Endothelial cell of umbilical vein (primary cell): Measurements from ENCODE around the gene AFF1. TPM values are rescaled to one million over a fixed set of nuclear protein-coding genes. Genes with fewer than 3 reads are reported as not detected.

Experiments used
- BruUV-seq: library from RNA; stranded (reverse); fragments of 400-500 nt; replicated peaks from 2 replicates; lab custom pipeline; 2021; lab: Mats Ljungman, UMichigan
- CTCF ChIA-PET: fragments of 300-600, 350-600 bp; sonication (Branson Sonifier 250); formaldehyde crosslinking; loops from one replicate; lab custom pipeline; 2021; ENCODE audit warnings: antibody characterized with exemption, inconsistent platforms; lab: Charles Lee
- POLR2A ChIA-PET: fragments of 300-600, 350-600 bp; sonication (Branson Sonifier 250); formaldehyde crosslinking; loops from one replicate; lab custom pipeline; 2021; ENCODE audit warnings: antibody characterized with exemption, inconsistent platforms; lab: Charles Lee
- DNase-seq: peaks from one replicate; pipeline ENCODE4 v3.0.0-alpha.2; 2011; ENCODE audit warnings: low read depth, low spot score
- FAIRE-seq: peaks from 2 replicates; lab custom pipeline; 2011; peaks lifted over from hg19 to GRCh38; lab: Jason Lieb, UNC
- H2AFZ ChIP-seq: 2 replicates; pipeline ENCODE4 v1.6.0; 2012; ENCODE audit warnings: low read depth, low read length, control low read depth, inconsistent platforms
- H3K27ac ChIP-seq: 2 replicates; pipeline ENCODE4 v1.5.1; 2011; ENCODE audit warnings: low read depth, mild to moderate bottlenecking, control low read depth, low read length, moderate library complexity; ENCODE audit not compliant: insufficient read depth
- H3K27me3 ChIP-seq, 2 experiments: 2 replicates each; pipeline versions ENCODE4 v1.6.0 to v1.6.1; 2011; ENCODE audit warnings: low read length in 2 of 2, mixed read lengths in 1 of 2; ENCODE audit not compliant: control insufficient read depth in 2 of 2, insufficient read depth in 2 of 2
- H3K36me3 ChIP-seq, 2 experiments: 2 replicates in 1 of 2; 3 replicates in 1 of 2; pipeline ENCODE4 v1.5.1; 2011; ENCODE audit warnings: low read length in 2 of 2, mild to moderate bottlenecking in 1 of 2, moderate library complexity in 1 of 2; ENCODE audit not compliant: control insufficient read depth in 2 of 2, insufficient read depth in 2 of 2; ENCODE audit errors: extremely low read depth in 1 of 2
- H3K4me1 ChIP-seq: 3 replicates; pipeline ENCODE4 v1.5.1; 2011; ENCODE audit warnings: mild to moderate bottlenecking, low read length; ENCODE audit not compliant: control insufficient read depth, insufficient read depth; ENCODE audit errors: extremely low read depth
- H3K4me2 ChIP-seq: 2 replicates; pipeline ENCODE4 v1.6.1; 2011; ENCODE audit warnings: low read length, control low read depth, mixed read lengths; ENCODE audit not compliant: insufficient read depth
- H3K4me3 ChIP-seq, 3 experiments: fragments of 200-600 bp in 1 of 3; sonication (generic), shearing (Covaris generic) in 1 of 3; replicated peaks in 1 of 3; 2 replicates each; pipeline ENCODE4 v1.5.1; 2011 to 2016; ENCODE audit warnings: control low read depth in 3 of 3, low read length in 3 of 3, mild to moderate bottlenecking in 2 of 3, inconsistent platforms in 1 of 3, low read depth in 1 of 3, moderate library complexity in 1 of 3; ENCODE audit not compliant: insufficient read depth in 1 of 3
- H3K79me2 ChIP-seq: 2 replicates; pipeline ENCODE4 v1.6.0; 2012; ENCODE audit warnings: low read length, inconsistent platforms; ENCODE audit not compliant: control insufficient read depth, insufficient read depth
- H3K9ac ChIP-seq: replicated peaks from 2 replicates; pipeline ENCODE3; 2011; ENCODE audit warnings: low read length, control low read depth; ENCODE audit not compliant: insufficient read depth; ENCODE audit errors: extremely low read depth
- H3K9me1 ChIP-seq: replicated peaks from 3 replicates; pipeline ENCODE4 v1.6.0; 2011; ENCODE audit warnings: mild to moderate bottlenecking, low read length; ENCODE audit not compliant: control insufficient read depth, insufficient read depth; ENCODE audit errors: extremely low read depth
- H3K9me3 ChIP-seq: replicated peaks from 2 replicates; pipeline ENCODE4 v1.5.1; 2012; ENCODE audit warnings: low read length, inconsistent platforms; ENCODE audit not compliant: control insufficient read depth, insufficient read depth
- H4K20me1 ChIP-seq: replicated peaks from 2 replicates; pipeline ENCODE3; 2011; ENCODE audit warnings: mild to moderate bottlenecking, low read length; ENCODE audit not compliant: control insufficient read depth, insufficient read depth; ENCODE audit errors: extremely low read depth
- CTCF ChIP-seq, 2 donors: IDR thresholded peaks; 1 replicate in 1 of 2; 2 replicates in 1 of 2; pipeline ENCODE4 v1.5.1; 2011; ENCODE audit warnings: low read length in 2 of 2, mild to moderate bottlenecking in 2 of 2, moderate library complexity in 2 of 2, control low read depth in 1 of 2, inconsistent platforms in 1 of 2, low read depth in 1 of 2; ENCODE audit not compliant: insufficient read depth in 1 of 2; ENCODE audit errors: extremely low read depth in 1 of 2
- EZH2 ChIP-seq: IDR thresholded peaks from 2 replicates; pipeline ENCODE4 v1.6.1; 2012; ENCODE audit warnings: borderline replicate concordance, low read depth, mild to moderate bottlenecking, moderate library complexity, low read length, inconsistent platforms; ENCODE audit not compliant: severe bottlenecking
- FOS ChIP-seq: IDR thresholded peaks from 2 replicates; pipeline ENCODE4 v1.6.1; 2011; ENCODE audit warnings: mild to moderate bottlenecking, low read length, moderate library complexity, borderline replicate concordance; ENCODE audit not compliant: insufficient read depth
- GATA2 ChIP-seq: IDR thresholded peaks from 2 replicates; pipeline ENCODE4 v1.7.0; 2011; ENCODE audit warnings: low read depth, mild to moderate bottlenecking, moderate library complexity, mixed read lengths, low read length; ENCODE audit not compliant: insufficient read length, insufficient read depth
- JUN ChIP-seq: IDR thresholded peaks from 2 replicates; pipeline ENCODE4 v1.6.1; 2011; ENCODE audit warnings: borderline replicate concordance, low read depth; ENCODE audit not compliant: insufficient read length, insufficient read depth
- MAX ChIP-seq: IDR thresholded peaks from 2 replicates; pipeline ENCODE4 v1.6.1; 2011; ENCODE audit not compliant: insufficient read depth, insufficient read length
- MYC ChIP-seq: IDR thresholded peaks from one replicate; pipeline ENCODE4 v1.6.1; 2011; ENCODE audit warnings: mild to moderate bottlenecking, low read depth, low read length
- POLR2AphosphoS5 ChIP-seq: IDR thresholded peaks from 2 replicates; pipeline ENCODE4 v1.6.1; 2012; ENCODE audit warnings: low read depth, mild to moderate bottlenecking, control low read depth, low read length, moderate library complexity; ENCODE audit not compliant: insufficient read depth
- dilution Hi-C: fragments of 300-500 bp; cut with MboI; formaldehyde crosslinking; loops from one replicate; pipeline ENCODE4 v1.15.0; 2019; ENCODE audit warnings: low sequenced_read_pairs; ENCODE audit not compliant: extremely low pct_ligation_motif_present
- intact Hi-C: fragments of 100-400 bp; cut with micrococcal nuclease; formaldehyde crosslinking; loops from one replicate; pipeline ENCODE4 v1.10.0; 2022
- polyA plus RNA-seq, 4 experiments: library from polyadenylated mRNA; depleted of rRNA in 3 of 4; stranded (reverse) in 3 of 4; unstranded in 1 of 4; fragments of >200 nt; gene quantifications; 2 replicates each; pipeline versions ENCODE4 v1.2.1 to v1.2.3, GENCODE V29; 2011 to 2012; ENCODE audit warnings: missing spikeins in 1 of 4
- total RNA-seq: library from RNA; stranded (reverse); gene quantifications from 2 replicates; pipeline ENCODE4 v1.2.3, GENCODE V29; 2021

The AFF1 gene
- total and polyA plus RNA-seq, 2 donors (not counting 3 experiments of a cell fraction or from before 2014, with no cell fraction given) = 26.2 to 106 TPM

GRCh38 chr4:86910369-86910768 lies 24.4 kb upstream of the AFF1 start:
- no peak overlapping the region for H3K27ac ChIP-seq
- H3K4me2 ChIP-seq = no peak overlapping the region
- no peaks in the 10 kb centered on the region for H4K20me1 ChIP-seq
- H2AFZ ChIP-seq = no peak overlapping the region
- no peak for FAIRE-seq
- no peak for TF ChIP-seq MAX
- TF ChIP-seq POLR2AphosphoS5 = no peak
- TF ChIP-seq CTCF (IDR thresholded peaks at IDR 0.05; ENCODE audit: extremely low read depth in 1 of 2, insufficient read depth in 1 of 2, low read depth in 1 of 2, low read length in 2 of 2) = no peak
- TF ChIP-seq MYC = no peak
- no peak for TF ChIP-seq FOS
- TF ChIP-seq GATA2 = no peak
- TF ChIP-seq JUN = no peak
- TF ChIP-seq EZH2 = no peak
- no peak overlapping the region for H3K4me3 ChIP-seq
- intact Hi-C loops = no loop called here
- no peak for DNase-seq
- no peaks in the 10 kb centered on the region for H3K9me3 ChIP-seq
- H3K9ac ChIP-seq = no peak overlapping the region
- ChIA-PET POLR2A (no interaction called here), CTCF (interaction anchor here (2.2 kb wide), 1 partner anchor 13 kb away, joined by 9 read pairs; no protein-coding TSS in a partner anchor)
- no peaks in the 10 kb centered on the region for H3K36me3 ChIP-seq
- no TSS peak for BruUV-seq
- H3K79me2 ChIP-seq = no peaks in the 10 kb centered on the region
- H3K27me3 ChIP-seq = no peaks in the 10 kb centered on the region
- dilution Hi-C loops = loop anchor here (25.0 kb wide), 1 partner anchor 202 kb away; no protein-coding TSS in a partner anchor
- H3K4me1 ChIP-seq = no peaks in the 10 kb centered on the region
- H3K9me1 ChIP-seq = no peaks in the 10 kb centered on the region
